ENCODE results near the gene RBPMS2. TPM values are rescaled to one million over a fixed set of nuclear protein-coding genes. Genes with fewer than 3 reads are reported as not detected.
A peak's percentile ranks its signal among the peaks of the same experiment; 100 is the strongest.

Gene RBPMS2
- total RNA-seq, 1 experiment from 2014 or later: 181 TPM

DNA sequence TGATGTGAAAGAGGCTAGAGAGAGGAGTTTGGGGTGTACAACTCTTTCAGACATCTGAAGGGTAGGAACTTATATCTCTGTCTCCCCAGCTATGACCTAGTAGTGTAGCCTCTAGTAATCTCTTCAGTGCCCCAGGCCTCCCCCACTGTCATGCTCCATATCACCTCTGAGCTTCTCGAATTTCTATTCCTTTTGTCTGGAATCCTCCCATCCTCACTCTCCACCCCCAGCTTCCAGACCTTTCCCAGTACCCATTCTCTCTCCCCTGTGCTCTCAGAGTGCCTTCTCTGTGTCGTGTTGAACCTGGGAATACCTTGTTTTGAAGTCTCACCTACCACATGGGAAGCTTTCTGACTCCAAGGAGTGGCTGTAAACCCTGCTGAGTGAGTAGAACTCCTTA lies 3.6 kb upstream of the RBPMS2 start:
- Histone ChIP-seq H2BK120ac (ENCODE audit: low read depth, low read length, poor library complexity, severe bottlenecking) (no peak overlapping the region), H2BK12ac (ENCODE audit: insufficient read length, low read depth, low read length) (no peak overlapping the region), H2AK5ac (ENCODE audit: insufficient read length, low read length) (no peak overlapping the region), H3K4me2 (ENCODE audit: insufficient read depth, insufficient read length, low read length) (no peak overlapping the region), H3T11ph (ENCODE audit: low read length) (no peak overlapping the region), H3K4me1 (ENCODE audit: insufficient read depth, low read length) (peaks cover 14% of the 10 kb centered on the region; the same call in 1 of the 2 replicates), H3K18ac (ENCODE audit: insufficient read length, low read depth, low read length) (no peak overlapping the region), H2BK15ac (ENCODE audit: low read depth, low read length) (no peak overlapping the region), H4K5ac (ENCODE audit: insufficient read length, low read depth, low read length) (no peak overlapping the region), H3K27ac (ENCODE audit: insufficient read length, low read depth, low read length) (no peak overlapping the region), H3K23me2 (ENCODE audit: insufficient read length, low read depth, low read length, poor library complexity, severe bottlenecking) (peaks cover 11% of the 10 kb centered on the region), H2BK20ac (ENCODE audit: low read depth, low read length, poor library complexity, severe bottlenecking) (no peak overlapping the region), H4K20me1 (ENCODE audit: control insufficient read depth, insufficient read depth, insufficient read length) (no peaks in the 10 kb centered on the region), H3K14ac (ENCODE audit: insufficient read depth, low read length) (no peak overlapping the region), H3K23ac (ENCODE audit: insufficient read length, low read depth, low read length) (no peak overlapping the region), H3K9ac (ENCODE audit: extremely low read depth, insufficient read length, low read length) (no peak overlapping the region), H4K91ac (ENCODE audit: insufficient read length, low read depth, low read length) (no peak overlapping the region), H3K27me3 (ENCODE audit: insufficient read depth, low read length) (no peaks in the 10 kb centered on the region), H3K79me2 (ENCODE audit: insufficient read depth, low read length) (peaks cover 8% of the 10 kb centered on the region; the same call in 1 of the 2 replicates), H2BK5ac (ENCODE audit: insufficient read length, low read length) (no peak overlapping the region), H2AFZ (ENCODE audit: low read length) (no peak overlapping the region), H3K4ac (ENCODE audit: low read depth, low read length) (no peak overlapping the region), H3K9me3 (ENCODE audit: control insufficient read depth, low read depth, low read length) (no peaks in the 10 kb centered on the region), H3K56ac (ENCODE audit: insufficient read length, low read depth, low read length) (no peak overlapping the region), H4K8ac (replicated peaks; ENCODE audit: insufficient read length, low read depth, low read length) (no peak overlapping the region), H3K79me1 (ENCODE audit: insufficient read depth, low read depth, low read length, poor library complexity, severe bottlenecking) (no peaks in the 10 kb centered on the region)
- H3K36me3 Mint-ChIP-seq (ENCODE audit: insufficient read depth in 1 of 3, low read depth in 3 of 3): peaks cover 0 to 4% (median 4%) of the 10 kb centered on the region in 3 experiments; a peak in 4 of 7 replicates
- no peaks in the 10 kb centered on the region for H3K27me3 Mint-ChIP-seq (ENCODE audit: low read depth)
- H3K4me1 Mint-ChIP-seq: peaks cover 48 to 51% of the 10 kb centered on the region in 2 experiments
- DNase-seq: no peak
- peak overlapping the region in 1 of 2 experiments; percentile 4; a peak in 2 of 5 replicates for H3K4me3 Mint-ChIP-seq
- no CpG with 5 or more reads among the region's 2 CpGs for WGBS (ENCODE audit: extremely low coverage, insufficient read length, low lambda C conversion rate)
- no peak overlapping the region for H3K27ac Mint-ChIP-seq
- no peaks in the 10 kb centered on the region for H3K9me3 Mint-ChIP-seq
- TF ChIP-seq, protein P1, sequence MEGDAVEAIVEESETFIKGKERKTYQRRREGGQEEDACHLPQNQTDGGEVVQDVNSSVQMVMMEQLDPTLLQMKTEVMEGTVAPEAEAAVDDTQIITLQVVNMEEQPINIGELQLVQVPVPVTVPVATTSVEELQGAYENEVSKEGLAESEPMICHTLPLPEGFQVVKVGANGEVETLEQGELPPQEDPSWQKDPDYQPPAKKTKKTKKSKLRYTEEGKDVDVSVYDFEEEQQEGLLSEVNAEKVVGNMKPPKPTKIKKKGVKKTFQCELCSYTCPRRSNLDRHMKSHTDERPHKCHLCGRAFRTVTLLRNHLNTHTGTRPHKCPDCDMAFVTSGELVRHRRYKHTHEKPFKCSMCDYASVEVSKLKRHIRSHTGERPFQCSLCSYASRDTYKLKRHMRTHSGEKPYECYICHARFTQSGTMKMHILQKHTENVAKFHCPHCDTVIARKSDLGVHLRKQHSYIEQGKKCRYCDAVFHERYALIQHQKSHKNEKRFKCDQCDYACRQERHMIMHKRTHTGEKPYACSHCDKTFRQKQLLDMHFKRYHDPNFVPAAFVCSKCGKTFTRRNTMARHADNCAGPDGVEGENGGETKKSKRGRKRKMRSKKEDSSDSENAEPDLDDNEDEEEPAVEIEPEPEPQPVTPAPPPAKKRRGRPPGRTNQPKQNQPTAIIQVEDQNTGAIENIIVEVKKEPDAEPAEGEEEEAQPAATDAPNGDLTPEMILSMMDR (conservative IDR thresholded peaks at IDR 0.05): no peak
